ENCODE measurements around the gene KLHL2. TPM values are rescaled to one million over a fixed set of nuclear protein-coding genes. Genes with fewer than 3 reads are reported as not detected.
"Not testable (repeated sequence)": the region's sequence is repeated elsewhere in the genome, so short reads cannot be mapped to it uniquely, and the experiment has no call there.

Gene KLHL2
- total RNA-seq, 2 experiments from 2014 or later: 27.9 to 33.8 TPM

- H2AFZ ChIP-seq (ENCODE audit: low read length); H3K36me3 ChIP-seq (ENCODE audit: insufficient read depth, low read length); H3K79me2 ChIP-seq (ENCODE audit: insufficient read depth, low read depth, low read length); BruUV-seq (replicated peaks); H4K20me1 ChIP-seq (ENCODE audit: insufficient read depth, low read length); H3K9me2 ChIP-seq (ENCODE audit: insufficient read depth, low read length); CTCF ChIA-PET (ENCODE audit: unreplicated experiment); H3K9me3 ChIP-seq (ENCODE audit: low read length): not testable (repeated sequence)
- Histone ChIP-seq H3K4me2 (ENCODE audit: low read length) (peak overlapping the region; percentile 69), H3K4me1 (ENCODE audit: insufficient read depth, low read length, poor library complexity, severe bottlenecking) (peaks cover 51% of the 10 kb centered on the region), H3K27ac (ENCODE audit: low read depth, low read length, poor library complexity, severe bottlenecking) (peak overlapping the region; percentile 52), H3K4me3 (ENCODE audit: low read depth, low read length, poor library complexity, severe bottlenecking) (peak overlapping the region; percentile 11)
- POLR2A ChIA-PET: interaction anchor here (0.9 to 1.6 kb wide), 3 partner anchors 18 to 58 kb away, joined by 3 to 4 read pairs (median 3); no protein-coding TSS in a partner anchor
- DNase-seq (ENCODE audit: low spot score): peak; percentile 48
- intact Hi-C loops (cut with micrococcal nuclease; ENCODE audit: unreplicated experiment): loop anchor here (5.0 kb wide), 1 partner anchor 49 kb away; the partner anchor contains the start of gene KLHL2
Measured at GRCh38 chr4:165256074-165256659, 48.8 kb downstream of the KLHL2 start.

- H2AFZ ChIP-seq (ENCODE audit: low read length); H3K9me3 ChIP-seq (ENCODE audit: low read length); H3K9me2 ChIP-seq (ENCODE audit: insufficient read depth, low read length); H3K4me3 ChIP-seq (ENCODE audit: low read depth, low read length, poor library complexity, severe bottlenecking); BruUV-seq (replicated peaks); H3K79me2 ChIP-seq (ENCODE audit: insufficient read depth, low read depth, low read length); H4K20me1 ChIP-seq (ENCODE audit: insufficient read depth, low read length); CTCF ChIA-PET (ENCODE audit: unreplicated experiment); H3K36me3 ChIP-seq (ENCODE audit: insufficient read depth, low read length): not testable (repeated sequence)
- intact Hi-C loops (cut with micrococcal nuclease; ENCODE audit: unreplicated experiment): loop anchor here (5.0 kb wide), 1 partner anchor 52 kb away; the partner anchor contains the start of gene KLHL2
- Histone ChIP-seq H3K4me2 (ENCODE audit: low read length) (peak overlapping the region; percentile 41), H3K27ac (ENCODE audit: low read depth, low read length, poor library complexity, severe bottlenecking) (peak overlapping the region; percentile 60), H3K4me1 (ENCODE audit: insufficient read depth, low read length, poor library complexity, severe bottlenecking) (peaks cover 54% of the 10 kb centered on the region)
- POLR2A ChIA-PET: interaction anchor here (0.6 kb wide), 1 partner anchor 34 kb away, joined by 3 read pairs; no protein-coding TSS in a partner anchor
- DNase-seq (ENCODE audit: low spot score): peak; percentile 53
Measured at GRCh38 chr4:165259776-165260175, 52.4 kb downstream of the KLHL2 start.

- H3K36me3 ChIP-seq (ENCODE audit: insufficient read depth, low read length); CTCF ChIA-PET (ENCODE audit: unreplicated experiment); POLR2A ChIA-PET; H3K9me2 ChIP-seq (ENCODE audit: insufficient read depth, low read length); DNase-seq (ENCODE audit: low spot score); H3K4me3 ChIP-seq (ENCODE audit: low read depth, low read length, poor library complexity, severe bottlenecking); BruUV-seq (replicated peaks); H4K20me1 ChIP-seq (ENCODE audit: insufficient read depth, low read length); H2AFZ ChIP-seq (ENCODE audit: low read length); H3K79me2 ChIP-seq (ENCODE audit: insufficient read depth, low read depth, low read length); H3K9me3 ChIP-seq (ENCODE audit: low read length); H3K27ac ChIP-seq (ENCODE audit: low read depth, low read length, poor library complexity, severe bottlenecking); H3K4me2 ChIP-seq (ENCODE audit: low read length): not testable (repeated sequence)
- peaks cover 29% of the 10 kb centered on the region for H3K4me1 ChIP-seq (ENCODE audit: insufficient read depth, low read length, poor library complexity, severe bottlenecking)
- intact Hi-C loops (cut with micrococcal nuclease; ENCODE audit: unreplicated experiment): loop anchor here (2.0 kb wide), 1 partner anchor 132 kb away; no protein-coding TSS in a partner anchor
Measured at GRCh38 chr4:165262306-165262705, 54.9 kb downstream of the KLHL2 start.

DNA sequence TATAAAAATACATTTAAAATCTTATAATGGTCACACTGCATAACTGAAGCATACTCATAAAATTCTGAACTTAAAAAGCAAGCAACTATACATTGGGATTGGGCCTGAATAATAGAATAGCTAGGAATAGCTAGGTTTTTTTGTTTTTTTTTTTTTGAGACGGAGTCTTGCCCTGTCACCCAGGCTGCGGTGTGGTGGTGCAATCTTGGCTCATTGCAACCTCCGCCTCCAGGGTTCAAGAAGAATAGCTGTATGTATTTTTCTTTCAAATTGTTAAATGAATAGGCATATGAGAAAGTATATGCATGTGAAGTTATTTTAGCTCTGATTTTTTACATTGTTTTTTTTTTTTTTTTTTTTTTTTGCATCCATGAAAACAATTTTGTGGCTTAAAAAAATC, 56.1 kb downstream of the KLHL2 start:
- BruUV-seq (replicated peaks); H3K9me2 ChIP-seq (ENCODE audit: insufficient read depth, low read length); H3K79me2 ChIP-seq (ENCODE audit: insufficient read depth, low read depth, low read length); H3K4me3 ChIP-seq (ENCODE audit: low read depth, low read length, poor library complexity, severe bottlenecking); H3K36me3 ChIP-seq (ENCODE audit: insufficient read depth, low read length); H2AFZ ChIP-seq (ENCODE audit: low read length); DNase-seq (ENCODE audit: low spot score); H3K4me2 ChIP-seq (ENCODE audit: low read length); CTCF ChIA-PET (ENCODE audit: unreplicated experiment); H3K27ac ChIP-seq (ENCODE audit: low read depth, low read length, poor library complexity, severe bottlenecking); H3K9me3 ChIP-seq (ENCODE audit: low read length); H4K20me1 ChIP-seq (ENCODE audit: insufficient read depth, low read length): not testable (repeated sequence)
- H3K4me1 ChIP-seq (ENCODE audit: insufficient read depth, low read length, poor library complexity, severe bottlenecking): peaks cover 22% of the 10 kb centered on the region
- POLR2A ChIA-PET: interaction anchor here (0.5 to 1.5 kb wide), 7 partner anchors 11 to 75 kb away, joined by 3 to 9 read pairs (median 5); no protein-coding TSS in a partner anchor
- intact Hi-C loops (cut with micrococcal nuclease; ENCODE audit: unreplicated experiment): loop anchor here (2.0 kb wide), 1 partner anchor 133 kb away; no protein-coding TSS in a partner anchor

- peaks cover 17% of the 10 kb centered on the region for H3K36me3 ChIP-seq (ENCODE audit: insufficient read depth, low read length)
- H3K79me2 ChIP-seq (ENCODE audit: insufficient read depth, low read depth, low read length); BruUV-seq (replicated peaks); H3K4me3 ChIP-seq (ENCODE audit: low read depth, low read length, poor library complexity, severe bottlenecking); H2AFZ ChIP-seq (ENCODE audit: low read length); DNase-seq (ENCODE audit: low spot score); H3K4me2 ChIP-seq (ENCODE audit: low read length); H3K9me2 ChIP-seq (ENCODE audit: insufficient read depth, low read length); intact Hi-C loops (cut with micrococcal nuclease; ENCODE audit: unreplicated experiment); POLR2A ChIA-PET; H3K4me1 ChIP-seq (ENCODE audit: insufficient read depth, low read length, poor library complexity, severe bottlenecking); H3K27ac ChIP-seq (ENCODE audit: low read depth, low read length, poor library complexity, severe bottlenecking); CTCF ChIA-PET (ENCODE audit: unreplicated experiment); H3K9me3 ChIP-seq (ENCODE audit: low read length); H4K20me1 ChIP-seq (ENCODE audit: insufficient read depth, low read length): not testable (repeated sequence)
Measured at GRCh38 chr4:165269931-165270330, 62.6 kb downstream of the KLHL2 start.

GRCh38 chr4:165273443-165273842, 66.1 kb downstream of the KLHL2 start:
- H3K4me3 ChIP-seq (ENCODE audit: low read depth, low read length, poor library complexity, severe bottlenecking); intact Hi-C loops (cut with micrococcal nuclease; ENCODE audit: unreplicated experiment); H3K79me2 ChIP-seq (ENCODE audit: insufficient read depth, low read depth, low read length); H3K4me1 ChIP-seq (ENCODE audit: insufficient read depth, low read length, poor library complexity, severe bottlenecking); H3K27ac ChIP-seq (ENCODE audit: low read depth, low read length, poor library complexity, severe bottlenecking); H4K20me1 ChIP-seq (ENCODE audit: insufficient read depth, low read length); H2AFZ ChIP-seq (ENCODE audit: low read length); BruUV-seq (replicated peaks); H3K9me3 ChIP-seq (ENCODE audit: low read length); CTCF ChIA-PET (ENCODE audit: unreplicated experiment); DNase-seq (ENCODE audit: low spot score); H3K4me2 ChIP-seq (ENCODE audit: low read length); H3K9me2 ChIP-seq (ENCODE audit: insufficient read depth, low read length): not testable (repeated sequence)
- POLR2A ChIA-PET: interaction anchor here (0.7 kb wide), 1 partner anchor 16 kb away, joined by 3 read pairs; no protein-coding TSS in a partner anchor
- peaks cover 24% of the 10 kb centered on the region for H3K36me3 ChIP-seq (ENCODE audit: insufficient read depth, low read length)

Data from OCI-LY7 (cell line).